ENCODE data around the gene FGF2.

DNA sequence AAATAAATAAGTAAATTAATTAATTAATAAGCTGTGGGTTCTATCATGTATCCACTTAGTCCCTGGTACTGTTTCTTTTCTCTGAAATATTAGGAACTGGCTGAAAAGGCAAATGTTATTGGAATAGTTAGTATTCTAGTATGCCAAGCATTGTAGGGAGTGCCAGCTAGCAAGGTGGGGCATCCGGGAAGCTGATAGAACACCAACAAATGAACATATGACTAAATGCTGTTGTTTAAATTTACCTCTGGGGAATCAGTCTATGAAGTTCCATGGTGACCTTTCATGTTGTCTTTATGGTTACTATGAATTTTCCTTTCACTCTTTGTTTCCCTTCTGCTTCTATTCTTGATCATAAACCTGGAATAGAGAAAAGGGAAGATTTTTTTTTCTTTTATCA, 63.1 kb downstream of the FGF2 start:
- TF ChIP-seq, protein P1, sequence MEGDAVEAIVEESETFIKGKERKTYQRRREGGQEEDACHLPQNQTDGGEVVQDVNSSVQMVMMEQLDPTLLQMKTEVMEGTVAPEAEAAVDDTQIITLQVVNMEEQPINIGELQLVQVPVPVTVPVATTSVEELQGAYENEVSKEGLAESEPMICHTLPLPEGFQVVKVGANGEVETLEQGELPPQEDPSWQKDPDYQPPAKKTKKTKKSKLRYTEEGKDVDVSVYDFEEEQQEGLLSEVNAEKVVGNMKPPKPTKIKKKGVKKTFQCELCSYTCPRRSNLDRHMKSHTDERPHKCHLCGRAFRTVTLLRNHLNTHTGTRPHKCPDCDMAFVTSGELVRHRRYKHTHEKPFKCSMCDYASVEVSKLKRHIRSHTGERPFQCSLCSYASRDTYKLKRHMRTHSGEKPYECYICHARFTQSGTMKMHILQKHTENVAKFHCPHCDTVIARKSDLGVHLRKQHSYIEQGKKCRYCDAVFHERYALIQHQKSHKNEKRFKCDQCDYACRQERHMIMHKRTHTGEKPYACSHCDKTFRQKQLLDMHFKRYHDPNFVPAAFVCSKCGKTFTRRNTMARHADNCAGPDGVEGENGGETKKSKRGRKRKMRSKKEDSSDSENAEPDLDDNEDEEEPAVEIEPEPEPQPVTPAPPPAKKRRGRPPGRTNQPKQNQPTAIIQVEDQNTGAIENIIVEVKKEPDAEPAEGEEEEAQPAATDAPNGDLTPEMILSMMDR (IDR thresholded peaks at IDR 0.05) = no peak
- TF ChIP-seq POLR2A (IDR thresholded peaks at IDR 0.05) = no peak
